Stimulated activated CD8-positive, alpha-beta memory T cell treated with anti-CD3 and anti-CD28 coated beads, Interleukin-15, amount 100 ng/mL, for 24 hours (primary cell): ENCODE data around the gene VWA3B.
"Not testable (repeated sequence)": the region's sequence is repeated elsewhere in the genome, so short reads cannot be mapped to it uniquely, and the experiment has no call there.

Experiments
- DNase-seq: peaks from one replicate; pipeline ENCODE4 v3.0.0-alpha.2; 2020; ENCODE audit warnings: low read depth

VWA3B gene, protein sequence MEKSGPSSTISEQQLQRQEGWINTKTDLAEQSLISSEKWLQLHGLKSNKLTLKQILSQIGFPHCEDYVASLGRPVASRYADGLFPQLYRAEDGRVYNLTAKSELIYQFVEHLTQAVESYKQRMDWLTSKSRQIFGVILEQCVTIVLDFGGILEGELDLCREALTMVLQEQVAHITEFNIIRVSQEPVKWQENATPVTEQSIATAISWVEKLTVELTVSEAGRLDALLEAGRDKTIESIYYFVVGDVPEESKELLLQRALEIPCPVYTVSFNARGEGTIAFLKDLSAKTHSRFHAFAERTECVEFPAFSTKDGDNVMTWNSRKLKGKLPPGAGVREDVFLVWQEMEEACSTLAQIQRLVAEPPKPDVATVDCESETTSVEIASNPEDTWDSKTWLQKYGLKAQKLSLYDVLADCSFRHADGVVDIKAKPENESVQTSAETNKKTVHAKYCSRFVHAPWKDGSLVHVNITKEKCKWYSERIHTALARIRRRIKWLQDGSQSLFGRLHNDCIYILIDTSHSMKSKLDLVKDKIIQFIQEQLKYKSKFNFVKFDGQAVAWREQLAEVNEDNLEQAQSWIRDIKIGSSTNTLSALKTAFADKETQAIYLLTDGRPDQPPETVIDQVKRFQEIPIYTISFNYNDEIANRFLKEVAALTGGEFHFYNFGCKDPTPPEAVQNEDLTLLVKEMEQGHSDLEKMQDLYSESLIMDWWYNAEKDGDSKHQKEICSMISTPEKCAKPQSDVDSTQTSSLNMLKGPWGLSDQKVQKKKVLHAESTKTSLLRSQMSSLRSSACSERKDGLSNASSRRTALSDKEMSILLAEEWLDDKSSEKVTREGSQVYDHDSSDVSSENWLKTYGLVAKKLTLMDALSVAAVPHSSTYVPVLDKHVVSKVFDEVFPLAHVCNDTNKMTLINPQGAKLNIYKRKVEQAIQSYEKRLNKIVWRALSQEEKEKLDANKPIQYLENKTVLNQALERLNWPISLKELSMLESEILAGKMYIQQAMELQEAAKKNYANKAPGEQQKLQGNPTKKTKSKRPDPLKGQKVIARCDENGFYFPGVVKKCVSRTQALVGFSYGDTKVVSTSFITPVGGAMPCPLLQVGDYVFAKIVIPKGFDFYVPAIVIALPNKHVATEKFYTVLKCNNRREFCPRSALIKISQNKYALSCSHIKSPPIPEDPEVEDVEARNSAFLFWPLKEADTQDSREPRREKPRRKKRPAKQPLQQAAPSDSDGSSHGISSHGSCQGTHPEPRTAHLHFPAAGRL (N-terminal part only)

GRCh38 chr2:98086491-98087446, at the start of gene VWA3B:
Gene VWA3B, plus strand, starts transcription at chr2:98087167. Its CDS starts 5,926 bp downstream, at chr2:98093093.
- DNase-seq: no peak

GRCh38 chr2:98037206-98037605, 49.8 kb upstream of the VWA3B start:
- DNase-seq: no peak

GRCh38 chr2:98037666-98038336, 49.2 kb upstream of the VWA3B start:
- no peak for DNase-seq

DNA sequence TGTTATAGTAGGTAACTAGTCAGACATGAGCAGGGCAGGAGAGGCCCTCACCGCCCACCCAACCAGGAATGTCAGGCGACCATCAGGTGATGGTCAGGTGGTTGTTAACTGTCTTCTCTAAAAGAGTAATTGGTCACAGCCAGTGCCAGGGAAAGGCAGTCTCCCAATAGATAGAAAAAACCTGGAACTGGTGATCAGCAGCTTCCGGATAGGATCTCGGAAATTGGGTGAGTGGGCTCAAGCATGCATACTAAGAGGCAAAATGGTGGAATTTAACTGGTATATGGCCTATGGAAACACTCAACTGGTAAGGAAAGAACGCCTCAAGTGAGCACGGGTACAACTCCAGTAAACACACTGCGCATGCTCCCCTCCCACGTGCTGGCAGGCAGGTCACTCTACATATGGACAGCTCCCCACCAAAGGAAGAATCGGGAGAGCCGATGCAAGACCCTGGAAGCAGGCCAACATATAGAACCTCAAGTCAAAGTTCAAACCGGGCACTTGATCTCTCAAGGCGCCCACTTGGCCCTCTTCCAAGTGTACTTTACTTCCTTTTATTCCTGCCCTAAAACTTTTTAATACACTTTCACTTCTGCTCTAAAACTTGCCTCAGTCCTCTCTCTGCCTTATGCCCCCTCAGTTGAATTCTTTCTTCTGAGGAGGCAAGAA, 47.7 kb upstream of the VWA3B start:
- no peak for DNase-seq

GRCh38 chr2:98040331-98040939, 46.5 kb upstream of the VWA3B start:
- no peak for DNase-seq

- DNase-seq: no peak
Observed at GRCh38 chr2:98043101-98043500, 43.9 kb upstream of the VWA3B start.

- not testable (repeated sequence) for DNase-seq
Observed at GRCh38 chr2:98044730-98045129, 42.2 kb upstream of the VWA3B start.

DNA sequence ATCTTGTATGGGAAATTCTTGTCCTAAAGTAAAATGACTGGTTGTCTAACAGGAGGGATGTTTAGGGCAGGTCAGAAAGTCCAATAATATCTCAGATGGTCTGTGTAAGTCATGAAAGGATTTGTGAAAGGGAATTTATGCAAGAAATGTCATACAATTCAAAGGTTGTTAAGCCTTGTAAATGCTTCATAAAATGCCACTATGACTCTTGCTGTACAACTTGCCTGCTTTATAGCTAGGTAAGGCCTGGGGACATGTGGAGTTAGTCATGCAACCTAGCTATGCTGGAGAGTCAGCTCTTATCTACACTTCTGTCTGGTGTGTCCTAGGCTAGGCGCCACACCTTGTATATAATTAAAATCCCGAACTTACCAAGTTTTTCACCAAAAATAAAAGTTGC, 36.9 kb upstream of the VWA3B start:
- no peak for DNase-seq

- no peak for DNase-seq
Observed at GRCh38 chr2:98058191-98058975, 28.6 kb upstream of the VWA3B start.

GRCh38 chr2:98060277-98060676, 26.7 kb upstream of the VWA3B start:
- DNase-seq: no peak

GRCh38 chr2:98063291-98063854, 23.6 kb upstream of the VWA3B start:
- DNase-seq: no peak

DNA sequence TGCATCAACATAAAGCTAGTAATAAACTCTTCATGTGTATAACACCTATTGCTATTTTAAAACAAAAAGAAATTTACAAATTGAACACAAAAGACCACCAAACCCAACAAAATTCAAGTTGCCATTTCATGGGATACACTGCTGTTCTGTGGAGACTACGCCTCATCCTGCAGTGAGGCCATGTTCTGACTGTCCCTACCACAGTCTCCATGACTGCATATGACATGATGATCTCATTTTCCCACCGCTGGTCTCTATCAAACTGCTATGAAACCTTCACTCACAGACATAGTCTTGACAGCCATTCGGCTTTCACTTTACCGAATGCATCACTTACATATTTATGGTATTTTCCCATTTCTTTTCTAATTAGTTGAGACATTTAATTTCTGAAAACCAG, 21.2 kb upstream of the VWA3B start:
- DNase-seq: no peak

DNA sequence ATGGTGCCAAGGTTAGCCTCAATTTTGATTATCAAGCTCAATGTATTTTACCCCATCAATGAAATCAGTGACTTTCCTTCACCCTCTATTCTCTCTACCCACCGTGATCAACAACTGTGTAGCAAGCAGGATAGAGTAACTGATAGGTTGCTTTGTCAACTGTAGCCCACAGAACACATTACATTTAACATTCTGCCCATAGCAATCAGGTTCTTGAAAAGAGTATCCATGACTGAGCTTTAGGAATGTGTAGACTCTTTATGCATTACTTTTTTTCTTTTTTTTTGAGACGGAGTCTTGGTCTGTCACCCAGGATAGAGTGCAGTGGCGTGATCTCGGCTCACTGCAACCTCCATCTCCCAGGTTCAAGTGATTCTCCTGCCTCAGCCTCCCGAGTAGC, 19.8 kb upstream of the VWA3B start:
- DNase-seq: no peak

GRCh38 chr2:98070081-98070480, 16.9 kb upstream of the VWA3B start:
- no peak for DNase-seq

GRCh38 chr2:98072442-98072841, 14.5 kb upstream of the VWA3B start:
- DNase-seq: no peak

GRCh38 chr2:98078701-98079100, 8.3 kb upstream of the VWA3B start:
- no peak for DNase-seq

GRCh38 chr2:98084151-98084868, 2.7 kb upstream of the VWA3B start:
- DNase-seq: no peak

DNA sequence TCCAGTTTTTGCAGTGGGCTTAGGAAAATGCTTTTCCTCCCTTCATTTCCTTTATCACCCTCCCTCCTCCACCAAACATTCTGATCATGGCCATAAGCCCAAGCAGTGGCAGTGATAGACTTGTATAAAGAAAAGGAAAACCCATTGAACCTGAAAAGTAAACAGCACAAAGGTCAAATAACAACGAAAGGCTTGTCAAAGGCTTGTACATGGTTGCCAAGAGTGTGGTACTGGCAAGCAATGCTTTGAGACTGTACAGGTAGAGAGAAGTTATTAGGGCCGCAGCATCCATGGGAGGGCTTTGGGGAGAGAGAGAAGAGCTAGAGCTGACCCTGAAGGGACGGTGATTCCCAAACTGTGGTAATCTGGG, 2.1 kb upstream of the VWA3B start:
- DNase-seq: no peak
